Measurements from ENCODE around the gene TFAP2A.

DNA sequence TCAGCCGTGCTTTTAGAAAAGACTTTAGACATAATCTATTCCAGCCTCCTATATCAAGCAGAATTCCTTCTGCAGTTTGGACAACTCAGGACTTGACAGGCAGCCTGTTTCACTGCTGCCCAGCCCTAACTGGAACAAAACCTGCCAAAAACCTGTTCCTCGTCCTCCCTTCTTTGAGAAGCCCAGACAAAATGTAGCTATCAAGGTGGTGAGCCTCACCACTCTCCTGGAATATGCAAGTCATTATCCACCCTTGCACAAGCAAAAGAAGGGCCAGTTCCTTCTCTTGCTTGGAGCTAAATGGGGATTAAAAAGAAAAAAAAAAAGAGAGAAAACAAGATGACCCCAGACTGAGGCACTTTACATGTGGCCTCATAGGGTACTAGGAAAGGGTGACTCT lies 64.2 kb downstream of the TFAP2A start:
- no peak for TF ChIP-seq EZH2 (IDR thresholded peaks at IDR 0.05)
- no peak for TF ChIP-seq POLR2AphosphoS5 (IDR thresholded peaks at IDR 0.05; ENCODE audit: borderline replicate concordance, low read depth, low read length)
